ENCODE results near the gene CFAP91. TPM values are rescaled to one million over a fixed set of nuclear protein-coding genes. Genes with fewer than 3 reads are reported as not detected.

CFAP91 gene
- total and polyA plus RNA-seq, 2 experiments from 2014 or later = 2.4 to 3.7 TPM

GRCh38 chr3:119673875-119674274, 28.9 kb upstream of the CFAP91 start (continued):
- TF ChIP-seq ZNF462 (CRISPR knock-in tag; IDR thresholded peaks at IDR 0.05) (no peak), CTCF (conservative IDR thresholded peaks at IDR 0.05; ENCODE audit: low read depth in 2 of 2) (no peak), REST (IDR thresholded peaks at IDR 0.05; ENCODE audit: unreplicated experiment) (no peak), ETS1 (IDR thresholded peaks at IDR 0.05) (no peak), EZH2phosphoT487 (IDR thresholded peaks at IDR 0.05; ENCODE audit: unreplicated experiment) (no peak), STAT1 (IDR thresholded peaks at IDR 0.05; ENCODE audit: unreplicated experiment) (no peak), ZNF114 (CRISPR knock-in tag; IDR thresholded peaks at IDR 0.05) (no peak), ZNF331 (CRISPR knock-in tag; IDR thresholded peaks at IDR 0.05; ENCODE audit: low read depth) (no peak)

Data from GM23338 (cell line).